Astrocyte of the cerebellum (primary cell): Measurements from ENCODE around the gene PDE6B.
"Not testable (repeated sequence)": the region's sequence is repeated elsewhere in the genome, so short reads cannot be mapped to it uniquely, and the experiment has no call there.

Source experiments
- DNase-seq: peaks from one replicate; pipeline ENCODE4 v3.0.0-alpha.2; 2011; ENCODE audit warnings: low read depth
- H3K4me3 ChIP-seq: 2 replicates; pipeline ENCODE4 v1.5.1; 2011; ENCODE audit warnings: mild to moderate bottlenecking, low read depth, low read length, moderate library complexity
- in situ Hi-C: cut with HindIII; loops from 2 replicates; pipeline ENCODE4 v1.10.0; 2017; ENCODE audit warnings: low sequenced_read_pairs
- TF ChIP-seq, protein P1 (sequence below): IDR thresholded peaks from 2 replicates; pipeline ENCODE4 v1.5.1; 2012; ENCODE audit warnings: low read length, low read depth, moderate library complexity, mild to moderate bottlenecking; ENCODE audit errors: missing control alignments

Gene PDE6B

DNA sequence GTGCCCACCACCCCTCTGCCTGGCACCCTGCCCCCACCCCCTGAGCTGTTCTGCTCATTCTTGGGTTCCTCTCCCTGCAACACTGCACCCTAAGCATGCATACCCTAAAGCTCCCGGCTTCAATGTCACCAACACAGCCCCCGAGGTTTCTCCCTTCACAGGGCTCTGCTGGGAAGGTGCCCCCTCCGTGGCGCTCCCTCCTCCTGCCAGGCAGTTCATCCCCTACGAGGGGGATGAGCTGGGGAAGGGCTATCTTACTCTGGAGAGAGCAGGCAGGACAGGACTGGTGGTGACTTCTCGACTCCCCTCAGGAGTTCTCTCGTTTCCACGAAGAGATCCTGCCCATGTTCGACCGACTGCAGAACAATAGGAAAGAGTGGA, 42.2 kb downstream of the PDE6B start:
- in situ Hi-C loops, result no loop called here
- TF ChIP-seq, protein P1, sequence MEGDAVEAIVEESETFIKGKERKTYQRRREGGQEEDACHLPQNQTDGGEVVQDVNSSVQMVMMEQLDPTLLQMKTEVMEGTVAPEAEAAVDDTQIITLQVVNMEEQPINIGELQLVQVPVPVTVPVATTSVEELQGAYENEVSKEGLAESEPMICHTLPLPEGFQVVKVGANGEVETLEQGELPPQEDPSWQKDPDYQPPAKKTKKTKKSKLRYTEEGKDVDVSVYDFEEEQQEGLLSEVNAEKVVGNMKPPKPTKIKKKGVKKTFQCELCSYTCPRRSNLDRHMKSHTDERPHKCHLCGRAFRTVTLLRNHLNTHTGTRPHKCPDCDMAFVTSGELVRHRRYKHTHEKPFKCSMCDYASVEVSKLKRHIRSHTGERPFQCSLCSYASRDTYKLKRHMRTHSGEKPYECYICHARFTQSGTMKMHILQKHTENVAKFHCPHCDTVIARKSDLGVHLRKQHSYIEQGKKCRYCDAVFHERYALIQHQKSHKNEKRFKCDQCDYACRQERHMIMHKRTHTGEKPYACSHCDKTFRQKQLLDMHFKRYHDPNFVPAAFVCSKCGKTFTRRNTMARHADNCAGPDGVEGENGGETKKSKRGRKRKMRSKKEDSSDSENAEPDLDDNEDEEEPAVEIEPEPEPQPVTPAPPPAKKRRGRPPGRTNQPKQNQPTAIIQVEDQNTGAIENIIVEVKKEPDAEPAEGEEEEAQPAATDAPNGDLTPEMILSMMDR, result no peak

DNA sequence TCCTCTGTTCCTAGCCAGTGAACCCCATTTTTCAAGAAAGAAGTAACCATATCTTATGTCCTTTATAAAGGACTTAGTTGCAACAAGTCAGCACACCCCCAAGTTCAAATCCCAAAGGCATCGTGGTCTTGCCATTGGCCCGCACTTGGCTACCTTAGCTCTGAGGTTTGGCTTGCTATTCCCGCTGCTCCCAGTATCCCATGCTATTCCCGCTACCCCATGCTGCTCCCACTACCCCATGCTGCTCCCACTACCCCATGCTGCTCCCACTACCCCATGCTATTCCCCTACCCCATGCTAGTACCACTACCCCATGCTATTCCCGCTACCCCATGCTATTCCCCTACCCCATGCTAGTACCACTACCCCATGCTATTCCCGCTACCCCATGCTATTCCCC, 42.8 kb downstream of the PDE6B start:
- H3K4me3 ChIP-seq, DNase-seq, in situ Hi-C loops: not testable (repeated sequence)

More for the DNA sequence above, 42.2 kb downstream of the PDE6B start:
- no peak for DNase-seq
- H3K4me3 ChIP-seq, result no peak overlapping the region

DNA sequence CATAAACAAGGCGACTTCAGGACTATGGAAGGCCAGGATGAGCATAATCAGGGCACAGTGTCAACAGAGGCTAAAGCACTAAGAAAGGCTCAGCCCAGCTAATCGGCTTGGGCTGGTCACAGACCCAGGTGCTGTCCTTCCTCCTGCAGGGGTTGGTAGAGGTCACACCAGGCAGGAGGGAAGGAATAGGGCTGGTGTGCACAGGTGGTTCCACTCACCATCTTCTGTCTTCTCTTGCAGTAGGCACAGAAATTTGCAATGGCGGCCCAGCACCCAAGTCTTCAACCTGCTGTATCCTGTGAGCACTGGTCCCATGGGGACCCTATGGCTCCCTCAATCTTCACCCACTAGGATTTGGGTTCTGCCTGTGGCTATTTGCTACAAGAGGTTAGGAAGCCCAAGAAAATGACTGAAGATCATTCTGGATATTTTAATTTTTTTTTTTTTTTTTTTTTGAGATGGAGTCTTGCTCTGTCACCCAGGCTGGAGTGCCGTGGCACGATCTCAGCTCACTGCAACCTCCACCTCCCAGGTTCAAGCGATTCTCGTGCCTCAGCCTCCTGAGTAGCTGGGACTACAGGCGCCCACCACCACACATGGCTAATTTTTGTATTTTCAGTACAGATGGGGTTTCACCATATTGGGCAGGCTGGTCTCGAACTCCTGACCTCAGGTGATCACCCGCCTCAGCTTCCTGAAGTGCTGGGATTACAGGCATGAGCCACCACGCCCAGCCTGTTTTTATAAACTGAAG, 44.6 kb downstream of the PDE6B start:
- DNase-seq, H3K4me3 ChIP-seq, in situ Hi-C loops: not testable (repeated sequence)

DNA sequence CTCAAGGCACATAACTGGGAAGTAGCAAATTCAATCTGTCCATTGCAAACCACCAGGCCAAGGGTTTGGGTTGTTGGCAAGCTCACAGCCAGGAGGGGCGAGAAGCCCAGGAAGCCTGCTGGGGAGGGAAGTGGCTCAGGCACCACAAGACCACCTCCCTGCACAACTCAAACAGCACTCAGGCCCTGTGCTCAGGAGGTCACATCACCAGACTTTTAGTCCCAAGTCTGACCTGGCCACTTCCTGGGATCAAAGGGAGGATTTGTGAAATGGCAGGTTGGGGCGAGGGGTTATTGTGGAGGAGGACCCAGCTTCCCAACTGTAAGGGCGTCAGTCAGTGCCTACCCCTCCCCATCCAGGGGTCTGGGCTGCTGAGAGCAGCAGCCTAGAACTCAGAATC, 46.4 kb downstream of the PDE6B start:
- no peak for DNase-seq
- H3K4me3 ChIP-seq, result no peak overlapping the region
- TF ChIP-seq, protein P1, result no peak
- in situ Hi-C loops, result no loop called here

DNA sequence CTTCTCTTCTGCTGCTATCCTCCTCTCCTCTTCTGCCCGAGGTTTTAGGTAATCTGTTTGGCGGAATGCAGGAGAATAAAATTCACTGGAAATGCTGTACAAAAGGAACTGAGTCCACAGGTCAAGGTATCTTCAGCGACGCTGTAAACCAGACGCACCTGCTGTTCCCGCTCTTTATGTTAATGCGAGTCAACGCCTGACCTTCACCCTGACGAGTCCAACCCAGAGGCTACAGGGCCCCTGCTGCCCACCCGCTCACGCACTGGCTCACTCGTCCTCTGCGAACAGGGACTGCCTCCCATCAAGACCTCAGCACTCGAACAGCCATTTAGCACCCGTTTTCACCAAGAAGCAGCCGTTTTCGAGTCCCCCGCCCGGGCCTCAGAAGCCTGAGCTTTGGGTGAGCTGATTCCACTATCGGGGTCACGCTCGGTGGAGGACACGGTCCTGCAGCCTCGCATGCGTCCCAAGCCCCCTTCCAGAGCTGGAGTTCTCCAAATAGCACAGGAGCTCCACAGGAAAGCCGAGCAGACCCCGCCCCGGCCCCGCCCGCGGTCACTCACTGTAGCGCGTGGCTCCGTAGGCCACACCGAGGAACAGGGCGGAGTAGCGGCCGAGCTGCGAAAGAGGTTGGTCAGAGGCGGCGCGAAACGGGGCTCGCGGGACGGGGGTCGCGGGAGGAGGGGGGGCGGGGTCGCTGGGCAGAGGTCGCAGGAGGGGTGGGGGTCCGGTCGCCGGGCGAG, 48.1 kb downstream of the PDE6B start:
- H3K4me3 ChIP-seq, result peak overlapping the region; percentile 95
- TF ChIP-seq, protein P1, result no peak
- in situ Hi-C loops, result no loop called here
- no peak for DNase-seq

DNA sequence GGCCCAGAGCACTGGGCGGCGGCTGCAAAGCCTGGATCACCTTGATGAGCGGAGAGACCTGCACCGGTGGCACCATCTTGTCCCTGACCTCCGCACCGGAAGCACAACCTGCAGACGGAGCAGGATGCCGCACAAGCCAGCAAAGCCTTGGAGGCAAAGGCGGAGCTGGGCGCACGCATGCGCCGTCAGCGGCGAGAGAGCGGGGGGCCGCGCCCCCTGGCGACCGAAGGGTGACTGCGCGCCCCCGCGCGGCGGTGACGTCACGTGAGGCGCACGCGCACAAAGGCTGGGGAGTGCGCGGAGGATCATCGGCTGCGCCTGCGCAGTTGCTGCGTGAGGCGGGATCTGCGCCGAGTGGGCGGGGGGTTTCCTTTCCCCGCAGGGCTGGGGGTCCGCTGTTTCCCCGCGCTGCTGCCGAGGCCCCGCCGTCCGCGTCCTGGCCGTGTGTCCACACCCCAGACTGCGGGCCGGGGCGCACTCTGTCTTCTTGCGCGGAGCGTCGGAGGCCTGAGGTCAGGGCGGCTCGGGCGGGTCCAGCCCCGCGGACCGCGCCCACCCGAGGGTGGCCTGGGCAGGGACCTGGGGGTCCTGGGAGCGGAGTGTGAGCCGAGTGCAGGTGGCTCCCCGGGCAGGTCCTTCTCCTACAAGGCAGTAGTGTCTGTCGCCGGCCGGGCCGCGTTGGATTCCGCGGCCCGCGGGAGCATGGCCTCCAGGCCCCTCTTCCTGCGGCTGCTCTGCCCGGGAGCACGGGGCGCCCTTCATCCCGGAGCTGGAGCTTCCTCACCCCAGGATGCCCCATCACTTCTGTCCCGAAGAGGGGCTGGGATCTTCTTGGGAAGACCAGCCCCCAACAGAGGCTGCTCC, 49.0 kb downstream of the PDE6B start, which contains the start of the genes ATP5ME and MYL5:
Gene ATP5ME, minus strand, starts transcription at position 105 of the 864 bp plus-strand sequence. Its CDS starts 29 bp downstream, at position 76.
Gene MYL5, plus strand, starts transcription at position 371 of the 864 bp plus-strand sequence. CDS start 3,485 bp downstream, outside the sequence.
- peak; percentile 86 for DNase-seq
- in situ Hi-C loops, result no loop called here
- TF ChIP-seq, protein P1, result peak; percentile 97
- peak within 1 kb of the TSS; percentile 95 for H3K4me3 ChIP-seq
